ENCODE data around the gene PTGR3.

PTGR3 gene

DNA sequence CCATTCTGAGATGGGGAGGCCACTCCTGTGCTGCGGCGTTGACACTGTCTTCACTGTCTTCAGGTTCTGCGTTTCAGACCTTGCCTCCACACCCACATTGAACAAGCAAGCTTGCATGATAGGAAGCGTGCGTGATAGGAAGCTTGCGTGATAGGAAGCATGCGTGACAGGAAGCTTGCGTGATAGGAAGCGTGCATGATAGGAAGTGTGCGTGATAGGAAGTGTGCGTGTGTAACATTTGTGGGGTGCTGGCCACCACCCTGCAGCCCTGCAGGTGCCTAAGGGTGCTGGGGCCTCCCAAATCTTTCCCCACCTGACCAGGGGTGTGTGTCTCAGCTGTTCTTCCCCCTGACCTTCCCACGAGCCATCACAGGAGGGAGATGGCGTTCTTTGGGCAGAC lies 27.0 kb upstream of the PTGR3 start:
- DNase-seq (ENCODE audit: extremely low read depth in 1 of 2, low read depth in 1 of 2), result no peak

DNA sequence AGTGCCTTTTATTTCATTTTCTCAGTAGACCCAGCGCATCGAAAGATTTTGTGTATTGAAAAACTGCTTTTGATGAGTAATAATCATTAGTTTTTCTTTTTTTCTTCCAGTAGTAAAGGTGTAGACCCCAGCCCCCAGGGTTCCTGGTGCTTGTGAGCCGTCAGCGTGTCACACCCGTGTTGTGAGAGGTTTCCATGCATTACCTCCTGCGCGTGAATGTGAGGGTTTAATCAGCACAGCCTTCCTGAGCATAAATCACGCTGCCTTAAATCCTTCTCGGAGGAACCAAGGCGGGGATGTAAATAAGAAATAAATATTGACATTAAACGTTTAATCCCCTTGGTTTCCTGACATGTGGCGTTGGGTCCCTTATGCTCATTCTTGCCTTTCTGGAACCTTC lies 26.0 kb upstream of the PTGR3 start:
- DNase-seq (ENCODE audit: extremely low read depth in 1 of 2, low read depth in 1 of 2), result no peak

DNA sequence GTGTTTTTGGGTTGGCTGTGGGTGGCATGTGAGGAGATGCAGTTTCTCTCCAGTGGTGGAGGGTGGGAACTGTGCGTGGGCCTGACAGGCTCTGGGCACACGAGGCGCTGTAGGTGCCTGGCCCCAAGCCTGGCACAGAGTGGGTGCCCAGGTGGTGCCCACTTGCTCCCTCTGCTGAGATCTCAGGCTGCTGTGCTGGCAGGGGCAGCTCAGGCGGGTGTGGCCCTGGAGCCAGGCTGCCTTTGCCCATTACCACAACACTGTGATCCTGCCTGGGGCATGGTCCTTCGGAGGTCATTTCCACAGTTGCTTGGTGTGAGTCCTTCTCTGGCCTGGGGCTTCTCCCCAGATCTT lies 22.1 kb upstream of the PTGR3 start:
- no peak for DNase-seq (ENCODE audit: extremely low read depth in 1 of 2, low read depth in 1 of 2)

DNA sequence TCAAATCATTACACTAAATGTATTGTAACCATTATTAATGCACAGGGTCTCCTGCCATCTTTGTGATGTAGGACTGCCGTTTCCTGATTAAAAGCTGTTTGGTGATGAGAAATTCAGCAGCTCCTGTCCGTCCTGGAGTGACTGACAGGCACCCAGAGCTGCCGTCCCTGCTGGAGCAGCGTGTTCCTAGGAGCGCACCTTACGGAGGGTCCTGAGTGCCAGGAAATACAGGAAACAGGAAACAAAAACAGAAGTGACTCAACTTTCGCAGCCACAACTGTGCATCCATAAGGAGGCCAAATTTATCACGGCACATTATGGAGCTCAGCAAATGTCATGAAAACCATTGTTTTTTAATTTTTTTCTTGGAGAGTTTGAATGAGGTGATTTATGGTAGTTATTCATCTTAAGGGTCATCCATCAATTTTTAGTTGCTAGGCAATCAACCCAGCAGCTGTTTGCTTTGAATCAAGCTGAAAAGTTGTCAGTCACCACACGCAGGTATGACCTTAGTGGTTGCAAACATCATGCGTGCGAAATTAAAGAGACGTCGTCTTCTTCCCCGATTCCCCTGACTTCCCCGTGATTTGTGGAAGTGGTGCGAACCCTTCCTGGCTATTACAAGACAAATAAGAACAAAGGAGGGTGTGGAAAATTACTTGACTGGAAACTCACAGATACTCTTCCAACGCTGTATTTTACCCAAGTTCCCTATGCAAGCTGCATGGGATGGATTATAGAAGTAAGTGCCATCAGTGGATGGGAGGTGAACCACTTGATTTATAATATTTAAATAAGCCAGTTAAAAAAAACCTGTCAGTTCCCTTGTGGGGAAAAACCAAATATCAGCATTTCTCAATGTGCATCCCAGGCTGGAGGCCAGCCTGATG lies 21.5 kb upstream of the PTGR3 start:
- no peak for DNase-seq (ENCODE audit: extremely low read depth in 1 of 2, low read depth in 1 of 2)

DNA sequence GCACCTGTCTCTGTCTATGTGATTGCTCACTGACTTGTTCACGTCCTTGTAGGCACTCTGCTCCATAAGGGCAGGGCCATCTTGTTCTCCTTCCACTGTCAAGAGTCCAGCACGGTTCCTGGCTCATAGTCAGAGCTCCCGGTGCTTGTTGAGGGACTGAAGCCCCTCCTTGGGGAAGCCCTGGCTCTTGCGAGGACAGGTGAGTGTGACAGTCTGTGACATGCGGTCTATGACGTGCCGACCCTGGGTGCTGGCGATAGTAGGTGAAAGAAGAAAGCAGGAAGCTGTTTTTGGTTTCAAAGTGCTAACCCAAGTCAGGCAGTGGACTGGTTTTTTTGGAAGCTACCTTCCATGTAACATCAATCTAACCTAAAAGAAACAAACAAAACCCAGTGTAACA lies 20.5 kb upstream of the PTGR3 start:
- DNase-seq (ENCODE audit: extremely low read depth in 1 of 2, low read depth in 1 of 2), result no peak

DNA sequence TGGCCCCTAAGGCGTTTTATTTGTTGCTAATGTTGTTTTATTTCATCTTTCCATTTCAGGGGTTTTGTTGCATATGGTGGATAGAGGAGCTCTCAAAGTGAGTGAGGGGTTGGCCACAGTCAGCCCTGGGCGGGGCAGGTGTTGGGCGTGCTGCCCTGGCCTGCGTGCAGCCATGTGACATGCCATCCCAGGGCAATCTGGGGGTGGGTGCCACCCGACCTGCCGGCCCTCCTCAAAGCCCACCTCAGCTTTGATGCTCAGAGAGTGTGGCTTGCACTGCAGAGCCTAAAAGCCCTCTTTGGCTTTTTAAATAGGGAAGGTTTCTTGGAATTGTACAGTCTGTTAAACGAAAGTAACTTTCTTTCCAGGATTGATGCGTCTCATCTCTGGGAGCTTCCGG lies 20.0 kb upstream of the PTGR3 start:
- DNase-seq (ENCODE audit: extremely low read depth in 1 of 2, low read depth in 1 of 2), result no peak

DNA sequence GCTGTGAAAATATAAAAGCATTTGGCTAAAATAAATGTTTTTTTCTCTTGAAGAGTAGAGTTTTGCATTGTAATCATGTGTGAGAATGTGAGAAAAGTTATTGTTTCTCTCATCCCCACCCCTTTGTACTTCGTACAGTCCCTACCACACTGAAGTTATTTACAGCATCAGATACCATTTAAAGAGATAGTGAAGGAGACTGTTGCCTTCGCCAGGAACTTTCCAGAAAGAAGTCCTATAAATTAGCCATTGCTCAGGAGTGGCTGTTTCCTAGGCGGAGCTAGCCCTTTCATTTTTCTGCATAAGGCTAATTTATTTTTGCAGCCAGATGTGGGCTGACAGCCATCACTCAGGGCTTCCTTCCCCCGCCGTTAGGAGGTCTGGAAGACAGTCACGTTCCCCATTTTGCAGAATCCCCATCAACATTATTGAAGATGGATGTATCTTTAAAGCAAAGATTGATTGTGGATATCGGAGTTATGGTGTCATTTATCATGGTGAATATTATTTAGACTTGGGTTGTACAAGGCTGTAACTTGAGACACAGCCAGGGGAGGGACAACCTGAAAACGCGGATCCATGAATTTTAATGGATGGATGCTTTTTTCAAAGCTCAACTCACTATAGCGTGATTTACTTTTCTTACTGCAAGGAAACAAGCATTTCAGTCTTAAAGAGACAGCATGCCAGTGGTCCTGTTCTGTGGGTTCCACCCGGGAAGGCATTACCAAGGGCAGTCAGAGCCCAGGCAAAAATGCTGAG lies 18.8 kb upstream of the PTGR3 start:
- DNase-seq (ENCODE audit: extremely low read depth in 1 of 2, low read depth in 1 of 2), result no peak

DNA sequence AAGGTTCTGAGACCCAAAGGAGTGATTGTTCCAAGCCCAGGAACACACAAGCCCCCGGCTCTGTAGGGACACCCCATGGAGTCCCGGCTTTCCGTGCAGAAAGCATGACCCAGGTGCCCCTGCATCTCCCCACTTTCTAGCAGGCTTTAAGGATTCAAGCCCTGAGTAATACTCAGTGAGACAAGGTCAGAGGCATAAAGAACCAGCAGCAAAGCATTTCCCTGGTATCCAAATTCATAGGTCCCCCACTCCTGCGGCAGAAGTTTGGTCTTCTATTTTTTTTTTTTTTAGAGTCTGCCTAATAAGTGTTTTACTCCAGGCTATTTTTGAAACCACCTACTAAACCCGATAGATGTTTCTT lies 18.0 kb upstream of the PTGR3 start:
- no peak for DNase-seq (ENCODE audit: extremely low read depth in 1 of 2, low read depth in 1 of 2)

DNA sequence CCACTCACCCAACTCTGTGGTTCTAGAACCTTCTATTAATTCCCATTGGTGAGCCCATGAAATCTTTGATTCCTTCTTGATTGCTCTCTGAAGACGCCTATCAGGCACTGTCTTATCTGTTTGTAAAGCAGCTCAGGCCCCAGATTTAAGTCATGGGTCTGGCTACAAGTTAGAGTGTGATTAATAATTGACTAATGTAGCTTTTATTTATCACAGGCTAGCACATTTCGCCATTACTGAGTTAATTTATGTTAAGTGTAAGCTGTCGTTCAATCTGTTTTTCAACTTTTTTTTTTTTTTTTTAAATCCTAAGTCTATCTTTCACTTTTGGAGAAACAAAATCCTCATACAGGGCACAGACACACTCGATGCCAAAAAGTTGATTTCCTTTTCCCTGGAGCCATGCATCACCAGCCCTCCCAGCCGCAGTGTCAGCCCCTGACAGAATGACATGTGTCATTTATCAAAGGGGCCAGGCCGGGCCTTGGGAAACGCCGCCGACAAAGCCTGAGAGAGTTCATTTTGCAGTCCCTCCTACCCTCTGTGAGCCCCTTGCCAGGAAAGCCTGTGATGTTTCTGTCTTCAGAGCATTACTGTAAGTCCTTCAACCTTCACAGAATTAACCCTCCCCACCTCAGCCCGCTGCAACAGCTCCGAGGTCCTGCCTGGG lies 17.5 kb upstream of the PTGR3 start:
- no peak for DNase-seq (ENCODE audit: extremely low read depth in 1 of 2, low read depth in 1 of 2)

DNA sequence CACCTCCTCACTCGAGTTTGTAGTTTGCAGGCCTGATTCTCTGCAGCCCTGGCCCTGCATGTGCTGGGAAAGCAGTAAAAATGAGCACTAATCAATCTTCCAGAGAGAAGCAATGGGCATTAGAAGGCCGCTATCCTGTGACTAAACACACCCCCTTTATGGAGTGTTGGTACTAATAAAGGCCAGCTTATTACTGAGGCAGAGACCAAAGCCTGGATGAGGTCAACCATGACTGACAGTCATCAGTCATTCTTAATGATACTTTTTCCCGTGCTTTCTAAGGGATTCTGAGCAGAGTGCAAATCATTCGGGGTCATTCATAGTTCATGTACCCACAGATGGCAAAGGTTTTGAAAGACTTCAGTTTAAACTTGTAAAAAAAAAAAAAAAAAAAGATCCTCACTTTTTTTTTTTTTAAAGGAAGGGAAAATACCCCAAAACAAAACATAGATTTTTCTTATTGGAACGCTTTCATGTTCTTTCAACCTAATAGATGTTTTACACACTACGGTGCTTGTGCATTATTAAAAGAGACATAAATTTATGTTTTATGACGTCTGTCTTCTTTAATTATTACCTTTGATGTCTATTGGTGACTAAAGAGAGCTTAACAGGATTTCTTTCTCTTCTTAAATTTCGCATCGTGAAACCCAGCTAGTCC lies 14.9 kb upstream of the PTGR3 start:
- no peak for DNase-seq (ENCODE audit: extremely low read depth in 1 of 2, low read depth in 1 of 2)

DNA sequence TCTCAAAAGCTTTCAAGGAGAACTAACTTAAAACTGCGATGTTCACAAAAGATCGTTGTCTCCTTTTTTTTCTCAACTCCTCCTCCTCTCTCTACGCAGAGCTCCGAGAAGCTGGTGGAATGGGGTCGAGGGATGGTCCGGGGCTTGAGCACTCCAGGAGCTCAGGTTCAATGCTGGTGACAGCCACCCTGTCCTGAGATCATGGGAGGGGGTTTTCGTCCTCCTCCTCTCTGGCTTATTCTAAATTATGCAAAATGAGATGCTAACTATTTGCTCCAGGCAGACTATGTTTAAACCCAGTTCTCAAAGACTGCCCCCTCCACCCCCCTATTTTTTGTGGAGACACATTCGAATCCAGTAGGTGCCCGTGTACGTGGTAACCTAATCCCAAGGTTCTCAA lies 13.5 kb upstream of the PTGR3 start:
- no peak for DNase-seq (ENCODE audit: extremely low read depth in 1 of 2, low read depth in 1 of 2)

DNA sequence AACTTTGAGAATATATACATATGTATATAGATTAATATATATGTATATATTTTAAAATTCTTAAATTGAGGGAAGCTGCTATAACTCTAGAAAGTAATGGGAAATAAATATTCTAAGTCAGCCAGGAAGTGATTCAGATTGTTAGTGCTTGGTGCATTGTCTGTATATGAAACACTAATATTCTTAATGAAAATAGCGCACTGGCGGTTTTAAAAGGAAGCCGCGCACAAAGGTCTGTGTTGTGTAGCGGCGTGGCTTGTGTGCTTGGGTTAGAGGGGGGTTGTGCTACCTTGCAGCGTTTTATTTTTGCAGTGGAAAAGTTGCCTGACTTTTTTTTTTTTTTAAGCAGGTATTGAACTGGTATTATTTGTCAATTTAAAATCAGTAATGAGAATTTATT lies 13.0 kb upstream of the PTGR3 start:
- no peak for DNase-seq (ENCODE audit: extremely low read depth in 1 of 2, low read depth in 1 of 2)

DNA sequence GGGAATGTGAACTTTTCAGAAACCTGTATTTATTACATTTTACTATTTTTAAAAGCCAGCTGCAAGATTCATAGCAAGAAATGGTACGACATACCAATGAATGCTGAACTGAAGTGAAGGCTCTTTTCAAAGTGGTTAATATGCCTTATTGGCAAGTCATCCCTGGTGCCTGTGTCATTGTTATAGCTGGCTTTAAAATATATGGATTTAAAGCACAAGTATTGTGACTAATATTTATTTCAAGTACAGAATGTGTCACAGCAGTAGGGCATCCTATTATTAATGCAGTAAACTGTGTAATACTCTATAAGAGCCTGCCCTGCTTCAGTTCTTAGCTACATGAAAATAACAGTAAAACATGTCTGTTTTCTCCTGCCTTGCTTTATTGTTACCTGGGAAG lies 12.5 kb upstream of the PTGR3 start:
- no peak for DNase-seq (ENCODE audit: extremely low read depth in 1 of 2, low read depth in 1 of 2)

DNA sequence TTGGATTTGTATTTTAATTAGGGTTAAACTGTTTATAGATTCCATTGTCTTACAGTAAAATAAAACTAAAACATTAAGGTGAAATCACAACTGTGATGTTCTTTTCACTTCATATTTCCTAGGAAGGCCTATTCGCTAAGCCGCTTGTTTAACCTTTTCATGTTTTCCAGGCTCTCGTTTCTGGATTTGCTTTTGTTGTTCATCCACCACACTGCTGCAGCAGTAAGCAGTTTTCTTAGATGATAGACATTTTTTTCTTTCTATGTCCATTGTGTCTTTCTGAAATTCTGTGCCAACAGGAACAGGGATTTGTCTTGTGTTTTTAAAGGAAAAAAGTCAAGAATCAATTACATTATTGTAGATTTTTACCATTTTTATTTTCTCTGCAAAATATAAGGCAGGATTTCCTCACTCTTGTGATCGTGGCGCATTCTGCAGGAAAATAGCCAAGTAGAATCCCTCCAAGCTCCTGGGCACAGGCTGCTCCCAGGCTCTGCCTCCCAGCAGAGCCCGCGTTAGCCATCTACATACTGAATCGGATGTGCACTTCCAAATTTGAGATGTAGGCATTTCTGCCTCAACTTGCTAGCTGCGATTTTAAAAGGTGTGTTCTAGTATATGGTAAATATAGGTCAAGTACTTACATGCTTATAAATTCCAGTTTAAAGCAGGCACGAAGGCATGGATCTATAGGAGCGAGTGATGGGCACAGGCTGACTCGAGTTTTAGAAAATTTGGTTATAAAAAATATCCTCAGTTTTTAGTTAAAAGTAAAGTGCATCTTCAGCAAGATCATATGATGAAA lies 11.8 kb upstream of the PTGR3 start:
- no peak for DNase-seq (ENCODE audit: extremely low read depth in 1 of 2, low read depth in 1 of 2)

DNA sequence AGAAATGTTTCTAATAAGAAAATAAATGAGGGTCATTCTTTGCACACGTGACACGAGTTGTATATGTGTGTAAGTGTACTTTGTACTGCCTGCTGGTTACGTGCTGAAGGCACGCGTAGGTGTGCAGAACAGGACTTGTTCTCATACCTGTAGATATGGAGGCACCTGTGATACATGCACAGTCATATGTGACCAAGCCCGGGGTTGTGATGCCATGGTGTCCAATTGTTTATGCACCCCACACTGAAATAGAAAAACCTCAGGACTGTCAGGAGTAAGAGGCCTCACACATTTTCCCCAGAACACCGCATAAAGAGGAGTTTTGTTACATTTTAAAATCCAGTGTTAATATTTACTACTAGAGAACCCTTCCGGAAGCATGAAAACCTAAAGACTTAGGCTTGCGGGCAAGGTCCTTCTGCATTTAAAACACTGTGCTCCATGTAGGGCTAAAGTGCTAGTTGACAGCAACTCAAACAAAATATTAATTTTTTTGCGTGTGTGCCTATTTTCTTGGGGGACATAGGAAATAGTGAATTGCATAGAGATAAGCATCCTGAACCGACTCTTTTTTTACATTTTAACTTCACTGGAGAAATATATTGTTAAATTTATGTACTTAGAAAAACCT lies 10.9 kb upstream of the PTGR3 start:
- no peak for DNase-seq (ENCODE audit: extremely low read depth in 1 of 2, low read depth in 1 of 2)

DNA sequence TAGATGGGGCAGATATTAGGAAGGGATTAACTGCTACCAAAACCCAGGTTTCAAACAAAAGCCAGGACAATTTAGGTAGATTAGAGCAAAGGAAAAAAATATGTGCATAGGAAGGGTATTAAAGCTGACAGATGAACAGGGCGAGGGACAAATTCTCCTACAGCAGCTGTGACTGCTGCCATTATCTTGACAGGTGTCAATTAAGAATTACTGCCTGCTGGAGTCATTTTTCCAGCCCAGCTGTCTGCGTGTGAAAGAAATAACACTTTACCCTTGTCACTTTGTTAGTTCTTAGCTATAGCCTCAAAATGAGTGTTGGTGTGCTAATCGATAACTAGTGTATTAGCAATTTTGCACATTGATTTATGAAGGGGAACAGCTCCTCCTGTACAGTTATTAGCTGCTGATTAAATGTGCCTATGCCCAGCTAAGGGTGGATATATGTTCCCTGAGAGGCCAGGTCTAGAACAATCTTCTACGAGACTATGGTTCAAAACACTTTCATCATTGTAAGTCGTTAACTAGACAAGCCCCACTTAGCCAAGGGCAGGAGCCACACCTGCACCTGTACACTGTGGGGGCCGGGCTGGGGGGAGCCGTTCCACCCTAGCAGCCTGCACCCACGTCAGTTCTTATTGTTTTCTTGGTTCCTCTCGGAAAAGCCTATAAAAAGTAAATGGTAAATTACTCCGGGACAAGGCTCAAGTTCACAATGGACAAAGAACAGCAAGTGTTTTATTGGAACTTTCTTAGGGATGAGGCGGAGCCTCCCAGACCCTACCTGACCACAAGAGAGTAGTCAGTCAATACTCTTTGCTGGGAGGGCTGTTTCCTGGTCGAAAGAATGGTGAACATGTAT lies 9.4 kb upstream of the PTGR3 start:
- no peak for DNase-seq (ENCODE audit: extremely low read depth in 1 of 2, low read depth in 1 of 2)

DNA sequence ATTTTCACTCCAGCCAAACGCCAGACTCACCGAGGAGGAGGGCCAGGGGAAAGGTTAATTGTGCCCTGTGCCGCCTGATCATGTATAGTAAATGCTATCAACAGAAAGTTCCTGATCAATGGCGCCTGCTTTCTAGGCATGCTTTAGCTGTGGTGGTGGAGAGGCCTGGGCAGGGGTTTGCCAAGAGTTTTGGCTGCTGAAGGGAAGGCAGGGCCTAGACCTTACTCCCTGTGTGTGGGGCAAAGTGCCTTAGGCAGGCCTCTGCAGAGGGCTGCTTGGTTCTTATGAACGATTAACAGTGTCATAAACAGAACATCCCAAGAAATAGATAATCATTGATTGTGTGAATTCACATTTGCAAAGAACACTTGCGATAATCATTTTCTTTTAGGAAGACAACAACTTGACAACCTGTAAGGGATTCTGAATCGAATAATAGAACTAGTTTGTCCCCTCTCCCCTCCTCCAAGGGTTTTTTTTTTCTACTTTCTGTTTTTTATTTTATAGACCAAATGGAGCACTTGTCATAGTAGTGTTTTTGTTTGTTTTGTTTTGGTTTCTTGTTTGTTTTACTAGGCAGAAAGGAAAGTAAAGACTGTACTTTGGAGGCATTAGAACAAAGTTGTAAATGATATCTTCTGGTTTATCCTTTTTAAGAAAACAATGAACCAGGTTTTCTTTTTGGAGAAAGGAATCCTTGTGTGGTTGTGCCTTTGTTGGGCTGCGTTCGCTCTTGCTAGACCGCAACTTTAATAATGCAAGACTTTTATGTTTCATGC lies 8.2 kb upstream of the PTGR3 start:
- no peak for DNase-seq (ENCODE audit: extremely low read depth in 1 of 2, low read depth in 1 of 2)

DNA sequence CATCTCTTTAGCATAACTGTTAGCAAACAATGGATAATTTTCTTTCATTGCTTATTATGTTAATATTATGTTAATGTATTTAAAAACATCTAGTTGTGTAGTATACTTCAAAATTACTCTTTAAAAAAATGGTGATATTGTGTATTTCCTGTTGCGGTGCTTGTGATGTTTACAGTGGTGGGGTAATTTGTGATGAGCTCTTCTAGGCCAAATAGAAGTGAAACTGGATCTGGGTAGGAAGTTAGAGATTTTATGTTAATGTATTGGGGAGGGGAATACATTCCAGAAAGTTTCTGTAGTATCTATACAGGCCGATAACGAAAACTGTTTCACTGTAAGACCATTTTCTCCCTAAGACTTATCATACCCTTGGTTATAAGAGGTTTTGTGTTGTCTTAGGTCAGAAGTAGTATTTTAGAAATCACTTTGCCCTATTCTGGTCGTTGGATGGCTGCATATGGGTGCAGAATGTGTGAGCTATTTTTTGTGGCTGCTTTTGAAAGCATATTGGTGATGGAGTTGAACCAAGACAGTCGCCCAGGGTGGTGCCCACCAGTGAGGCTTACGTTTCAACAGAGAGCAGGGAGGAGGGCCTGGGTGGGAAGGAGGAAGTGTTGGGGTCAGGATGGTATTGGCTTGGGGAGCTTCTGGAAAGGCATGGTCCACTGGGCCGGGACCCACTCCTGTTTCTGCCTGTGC lies 7.4 kb upstream of the PTGR3 start:
- DNase-seq (ENCODE audit: extremely low read depth in 1 of 2, low read depth in 1 of 2), result no peak
